Measurements from ENCODE around the gene PRICKLE4.

DNA sequence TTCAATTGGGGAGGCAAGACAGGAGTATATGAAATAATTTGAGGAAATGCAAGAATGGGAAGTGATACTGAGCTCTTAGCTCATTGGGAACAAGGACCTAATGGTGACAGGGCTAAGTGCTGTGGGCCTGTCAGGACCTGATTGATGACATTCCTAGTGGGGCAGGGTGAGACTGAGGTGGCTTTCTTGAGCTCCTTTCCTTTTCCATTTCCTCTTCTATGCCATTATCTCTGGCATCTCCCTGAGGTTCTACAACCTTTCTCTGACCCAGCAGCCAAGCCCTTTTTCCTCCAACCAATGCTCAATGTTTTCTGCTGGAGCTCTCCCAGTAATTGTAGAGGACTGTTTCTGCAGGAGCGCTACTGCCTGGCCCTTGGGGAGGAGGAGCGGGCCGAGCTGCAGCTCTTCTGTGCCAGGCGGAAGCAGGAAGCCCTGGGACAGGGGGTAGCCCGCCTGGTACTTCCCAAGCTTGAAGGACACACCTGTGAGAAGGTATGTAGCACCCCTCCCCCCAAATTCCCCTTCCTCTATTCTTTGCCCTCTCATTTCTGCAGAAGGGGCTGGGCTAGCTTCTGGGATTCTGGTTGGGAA, 4.1 kb downstream of the PRICKLE4 start:
- TF ChIP-seq POLR2AphosphoS5 (IDR thresholded peaks at IDR 0.05; ENCODE audit: low read depth, low read length) (no peak), TCF7L2 (IDR thresholded peaks at IDR 0.05; ENCODE audit: low read depth, low read length) (no peak), REST (IDR thresholded peaks at IDR 0.05; ENCODE audit: insufficient read depth in 1 of 2, low read depth in 2 of 2, low read length in 1 of 2) (no peak)
- TF ChIP-seq, protein P1, sequence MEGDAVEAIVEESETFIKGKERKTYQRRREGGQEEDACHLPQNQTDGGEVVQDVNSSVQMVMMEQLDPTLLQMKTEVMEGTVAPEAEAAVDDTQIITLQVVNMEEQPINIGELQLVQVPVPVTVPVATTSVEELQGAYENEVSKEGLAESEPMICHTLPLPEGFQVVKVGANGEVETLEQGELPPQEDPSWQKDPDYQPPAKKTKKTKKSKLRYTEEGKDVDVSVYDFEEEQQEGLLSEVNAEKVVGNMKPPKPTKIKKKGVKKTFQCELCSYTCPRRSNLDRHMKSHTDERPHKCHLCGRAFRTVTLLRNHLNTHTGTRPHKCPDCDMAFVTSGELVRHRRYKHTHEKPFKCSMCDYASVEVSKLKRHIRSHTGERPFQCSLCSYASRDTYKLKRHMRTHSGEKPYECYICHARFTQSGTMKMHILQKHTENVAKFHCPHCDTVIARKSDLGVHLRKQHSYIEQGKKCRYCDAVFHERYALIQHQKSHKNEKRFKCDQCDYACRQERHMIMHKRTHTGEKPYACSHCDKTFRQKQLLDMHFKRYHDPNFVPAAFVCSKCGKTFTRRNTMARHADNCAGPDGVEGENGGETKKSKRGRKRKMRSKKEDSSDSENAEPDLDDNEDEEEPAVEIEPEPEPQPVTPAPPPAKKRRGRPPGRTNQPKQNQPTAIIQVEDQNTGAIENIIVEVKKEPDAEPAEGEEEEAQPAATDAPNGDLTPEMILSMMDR (IDR thresholded peaks at IDR 0.05), result no peak

All from Panc1 (cell line).